ENCODE results near the gene KCNIP4.

The KCNIP4 gene

GRCh38 chr4:21685911-21686310 lies 262.7 kb downstream of the KCNIP4 start:
- TF ChIP-seq CTCF (IDR thresholded peaks at IDR 0.05; ENCODE audit: low read depth, low read length): no peak
- H3K4me3 ChIP-seq (ENCODE audit: low read depth, low read length): no peak overlapping the region

- no peak for TF ChIP-seq CTCF (IDR thresholded peaks at IDR 0.05; ENCODE audit: low read depth, low read length)
- H3K4me3 ChIP-seq (ENCODE audit: low read depth, low read length): no peak overlapping the region
Measured at GRCh38 chr4:21680326-21680898, 268.2 kb downstream of the KCNIP4 start.

DNA sequence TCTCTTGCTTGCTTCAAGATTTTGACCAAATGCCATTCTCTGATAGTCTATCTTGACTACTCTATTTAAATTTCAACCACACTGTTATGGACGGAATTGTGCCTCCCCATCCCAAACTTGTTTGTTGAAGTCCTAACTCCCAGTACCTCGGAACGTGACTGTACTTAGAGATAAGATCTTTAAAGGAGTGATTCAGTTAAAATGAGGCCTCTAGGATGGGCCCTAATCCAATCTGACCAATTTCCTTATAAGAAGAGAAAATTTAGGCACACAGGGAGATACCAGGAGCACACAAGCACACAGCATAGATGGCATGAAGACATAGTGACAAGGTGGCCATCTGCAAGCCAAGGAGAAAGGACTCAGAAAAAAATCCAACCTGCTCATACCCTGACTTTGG lies 269.9 kb downstream of the KCNIP4 start:
- TF ChIP-seq CTCF (IDR thresholded peaks at IDR 0.05; ENCODE audit: low read depth, low read length): no peak
- no peak overlapping the region for H3K4me3 ChIP-seq (ENCODE audit: low read depth, low read length)

GRCh38 chr4:21677173-21677572 lies 271.4 kb downstream of the KCNIP4 start:
- TF ChIP-seq CTCF (IDR thresholded peaks at IDR 0.05; ENCODE audit: low read depth, low read length): no peak

DNA sequence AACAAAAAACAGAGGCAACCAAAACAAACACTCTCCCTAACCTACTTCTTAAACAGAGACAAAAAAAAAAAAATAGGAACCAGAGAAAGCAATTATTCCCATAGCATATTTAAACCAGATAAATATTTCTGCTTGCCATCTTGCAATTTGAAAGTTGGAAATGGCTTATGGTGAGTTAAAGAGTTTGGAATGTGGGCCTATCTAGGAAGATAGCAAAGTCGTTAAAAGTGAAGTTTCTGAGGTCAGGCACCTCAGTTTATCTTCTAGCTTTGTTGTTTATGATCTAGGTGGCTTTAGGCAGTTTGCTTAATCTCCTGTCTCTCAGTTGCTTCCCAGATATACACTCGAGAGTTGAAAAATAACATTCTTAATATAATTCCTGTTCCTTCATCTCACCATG lies 284.2 kb downstream of the KCNIP4 start:
- no peak overlapping the region for H3K4me3 ChIP-seq (ENCODE audit: low read depth, low read length)
- no peak for TF ChIP-seq CTCF (IDR thresholded peaks at IDR 0.05; ENCODE audit: low read depth, low read length)

More at GRCh38 chr4:21677173-21677572, 271.4 kb downstream of the KCNIP4 start:
- H3K4me3 ChIP-seq (ENCODE audit: low read depth, low read length): no peak overlapping the region

DNA sequence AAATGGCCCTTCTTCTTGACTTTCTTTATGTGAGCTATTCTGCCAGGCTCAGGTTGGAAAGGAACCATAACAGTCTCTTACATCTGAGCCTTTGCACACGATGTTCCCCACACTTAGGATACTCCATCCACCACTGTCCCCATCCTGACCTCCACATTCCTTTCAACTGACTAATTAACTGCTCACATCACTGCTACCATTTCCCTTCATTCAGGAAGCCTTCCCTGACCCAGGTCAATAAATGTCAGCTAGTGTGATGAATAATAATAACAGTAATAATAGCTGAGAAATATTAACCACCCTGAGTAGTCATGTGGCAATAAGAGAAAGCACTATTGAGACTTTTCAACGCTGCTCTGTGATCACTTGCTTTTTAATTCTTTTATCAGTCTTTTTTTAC lies 291.7 kb downstream of the KCNIP4 start:
- no peak for TF ChIP-seq CTCF (IDR thresholded peaks at IDR 0.05; ENCODE audit: low read depth, low read length)

GRCh38 chr4:21655031-21655430 lies 293.5 kb downstream of the KCNIP4 start:
- H3K4me3 ChIP-seq (ENCODE audit: low read depth, low read length): no peak overlapping the region
- no peak for TF ChIP-seq CTCF (IDR thresholded peaks at IDR 0.05; ENCODE audit: low read depth, low read length)

More for the DNA sequence above, 291.7 kb downstream of the KCNIP4 start:
- no peak overlapping the region for H3K4me3 ChIP-seq (ENCODE audit: low read depth, low read length)

All from WI38 (cell line).